Left lung (tissue), 10 donors: ENCODE results near the gene SP9. TPM values are rescaled to one million over a fixed set of nuclear protein-coding genes. Genes with fewer than 3 reads are reported as not detected.
"Not testable (repeated sequence)": the region's sequence is repeated elsewhere in the genome, so short reads cannot be mapped to it uniquely, and the experiment has no call there.

Experiments
- ATAC-seq: fragments of 200-7000 bp; cut with Tn5 transposase; one replicate; pipeline ENCODE4 v1.9.1; 2020; ENCODE audit warnings: moderate library complexity
- DNase-seq, 4 donors: peaks; one replicate each; pipeline ENCODE4 v3.0.0-alpha.2; 2013 to 2020
- H3K27ac ChIP-seq, 2 donors: fragments of 200-600 bp; sonication (generic) in 1 of 2; one replicate each; pipeline versions ENCODE4 v1.5.0 to v1.8.0; 2020 to 2021
- H3K27me3 ChIP-seq, 2 donors: fragments of 200-600 bp; sonication (generic) in 1 of 2; one replicate each; pipeline versions ENCODE4 v1.5.0 to v1.8.0; 2020 to 2021
- H3K36me3 ChIP-seq, 2 donors: fragments of 200-600 bp; sonication (generic) in 1 of 2; one replicate each; pipeline versions ENCODE4 v1.5.0 to v1.8.0; 2020 to 2021
- H3K4me1 ChIP-seq, 2 donors: fragments of 200-600 bp; one replicate each; pipeline ENCODE4 v1.8.0; 2021
- H3K4me3 ChIP-seq, 2 donors: fragments of 200-600 bp; sonication (generic) in 1 of 2; one replicate each; pipeline versions ENCODE4 v1.5.0 to v1.8.0; 2020 to 2021; ENCODE audit warnings: mild to moderate bottlenecking in 1 of 2
- H3K9me3 ChIP-seq, 2 donors: fragments of 200-600 bp; sonication (generic) in 1 of 2; one replicate each; pipeline versions ENCODE4 v1.5.0 to v1.8.0; 2020 to 2021
- CTCF ChIP-seq, 2 donors: fragments of 200-600 bp; sonication (generic) in 1 of 2; IDR thresholded peaks; one replicate each; pipeline versions ENCODE4 v1.5.0 to v1.8.0; 2021; ENCODE audit warnings: antibody characterized with exemption in 2 of 2
- intact Hi-C, 2 donors: fragments of 100-400 bp; cut with DNase I; formaldehyde crosslinking; loops; one replicate each; pipeline versions ENCODE4 v1.11.2 to v1.14.2; 2022
- polyA plus RNA-seq, 6 donors: library from polyadenylated mRNA; unstranded; fragments of 120-200 nt; gene quantifications; one replicate each; pipeline ENCODE4 v1.2.1, GENCODE V29; 2013; ENCODE audit not compliant: insufficient read length in 6 of 6
- total RNA-seq, 2 donors: library from RNA; stranded (reverse); fragmentation: NEBNext Ultra II Directional; extraction: Animal tissue kit (Norgen Biotek cat#: 25700); gene quantifications; one replicate each; pipeline ENCODE4 v1.2.1, GENCODE V29; 2021
- donor health status: DM: no; HTN: yes; CAD: no.
- donor health status: DM: no; HTN: no; CAD: no.

SP9 gene
- total and polyA plus RNA-seq, 8 donors, result not detected

- Histone ChIP-seq H3K9me3 (no peaks in the 10 kb centered on the region), H3K36me3 (peaks cover 0 to 41% of the 10 kb centered on the region in 2 donors), H3K4me3 (no peak overlapping the region), H3K27ac (no peak overlapping the region), H3K4me1 (no peaks in the 10 kb centered on the region), H3K27me3 (peaks cover 9 to 13% of the 10 kb centered on the region in 2 donors)
- DNase-seq (no peak), ATAC-seq (no peak)
- no peak for TF ChIP-seq CTCF (IDR thresholded peaks at IDR 0.05)
- intact Hi-C loops, result no loop called here
These were observed 15.3 kb downstream of the SP9 start for GRCh38 chr2:174350018-174350417.

GRCh38 chr2:174350593-174351181 is 15.9 kb downstream of the SP9 start:
- TF ChIP-seq CTCF (IDR thresholded peaks at IDR 0.05), result no peak
- peaks cover 0 to 41% of the 10 kb centered on the region in 2 donors for H3K36me3 ChIP-seq
- H3K4me3 ChIP-seq, result no peak overlapping the region
- no peaks in the 10 kb centered on the region for H3K4me1 ChIP-seq
- no peak overlapping the region for H3K27ac ChIP-seq
- intact Hi-C loops, result no loop called here
- H3K9me3 ChIP-seq, result no peaks in the 10 kb centered on the region
- no peak for DNase-seq
- ATAC-seq, result no peak
- H3K27me3 ChIP-seq, result peaks cover 3 to 6% of the 10 kb centered on the region in 2 donors

GRCh38 chr2:174353004-174353403 is 18.2 kb downstream of the SP9 start:
- DNase-seq, result no peak
- no peaks in the 10 kb centered on the region for H3K9me3 ChIP-seq
- no peak overlapping the region for H3K4me3 ChIP-seq
- intact Hi-C loops, result no loop called here
- H3K27ac ChIP-seq, result no peak overlapping the region
- H3K36me3 ChIP-seq, result peaks cover 0 to 31% of the 10 kb centered on the region in 2 donors
- no peak for ATAC-seq
- TF ChIP-seq CTCF (IDR thresholded peaks at IDR 0.05), result no peak
- no peaks in the 10 kb centered on the region for H3K27me3 ChIP-seq
- no peaks in the 10 kb centered on the region for H3K4me1 ChIP-seq

GRCh38 chr2:174356347-174356746 is 21.6 kb downstream of the SP9 start:
- no peaks in the 10 kb centered on the region for H3K4me1 ChIP-seq
- intact Hi-C loops, result no loop called here
- H3K4me3 ChIP-seq, result no peak overlapping the region
- H3K27me3 ChIP-seq, result no peaks in the 10 kb centered on the region
- no peak for ATAC-seq
- no peak overlapping the region for H3K27ac ChIP-seq
- peaks cover 0 to 5% of the 10 kb centered on the region in 2 donors for H3K9me3 ChIP-seq
- TF ChIP-seq CTCF (IDR thresholded peaks at IDR 0.05), result no peak
- DNase-seq, result no peak
- H3K36me3 ChIP-seq, result peaks cover 0 to 16% of the 10 kb centered on the region in 2 donors

GRCh38 chr2:174359663-174360062 is 24.9 kb downstream of the SP9 start:
- H3K27me3 ChIP-seq, H3K4me1 ChIP-seq, intact Hi-C loops, DNase-seq, H3K4me3 ChIP-seq, ATAC-seq, H3K27ac ChIP-seq: not testable (repeated sequence)
- Histone ChIP-seq H3K36me3 (peaks cover 0 to 40% of the 10 kb centered on the region in 2 donors), H3K9me3 (peaks cover 0 to 10% of the 10 kb centered on the region in 2 donors)

GRCh38 chr2:174362949-174363348 is 28.2 kb downstream of the SP9 start:
- Histone ChIP-seq H3K9me3 (peaks cover 0 to 14% of the 10 kb centered on the region in 2 donors), H3K4me1 (no peaks in the 10 kb centered on the region), H3K27me3 (no peaks in the 10 kb centered on the region), H3K4me3 (no peak overlapping the region), H3K27ac (no peak overlapping the region), H3K36me3 (peaks cover 0 to 65% of the 10 kb centered on the region in 2 donors)
- intact Hi-C loops, result no loop called here
- no peak for TF ChIP-seq CTCF (IDR thresholded peaks at IDR 0.05)
- ATAC-seq (no peak), DNase-seq (no peak)

- intact Hi-C loops, DNase-seq, ATAC-seq: not testable (repeated sequence)
These were observed 28.9 kb downstream of the SP9 start for GRCh38 chr2:174363492-174364225.

More at GRCh38 chr2:174363492-174364225, 28.9 kb downstream of the SP9 start:
- peaks cover 0 to 62% of the 10 kb centered on the region in 2 donors for H3K36me3 ChIP-seq
- peaks cover 0 to 14% of the 10 kb centered on the region in 2 donors for H3K9me3 ChIP-seq
- not testable (repeated sequence) for H3K4me1 ChIP-seq, H3K27me3 ChIP-seq, H3K4me3 ChIP-seq, H3K27ac ChIP-seq
